A549 (cell line): ENCODE data around the gene SH3TC2.

Experiments
- POLR2A ChIP-seq: IDR thresholded peaks from 2 replicates; pipeline ENCODE4 v1.6.1; 2012; ENCODE audit warnings: mild to moderate bottlenecking, low read length
- SMC3 ChIP-seq: fragments of >200 bp; sonication (Bioruptor Twin); formaldehyde crosslinking; IDR thresholded peaks from 3 replicates; pipeline ENCODE4 v1.6.1; 2018; ENCODE audit warnings: inconsistent platforms
- TF ChIP-seq, protein P1 (sequence below): fragments of >200 bp; sonication (Bioruptor Twin); formaldehyde crosslinking; IDR thresholded peaks from 3 replicates; pipeline ENCODE4 v1.5.1; 2016

DNA sequence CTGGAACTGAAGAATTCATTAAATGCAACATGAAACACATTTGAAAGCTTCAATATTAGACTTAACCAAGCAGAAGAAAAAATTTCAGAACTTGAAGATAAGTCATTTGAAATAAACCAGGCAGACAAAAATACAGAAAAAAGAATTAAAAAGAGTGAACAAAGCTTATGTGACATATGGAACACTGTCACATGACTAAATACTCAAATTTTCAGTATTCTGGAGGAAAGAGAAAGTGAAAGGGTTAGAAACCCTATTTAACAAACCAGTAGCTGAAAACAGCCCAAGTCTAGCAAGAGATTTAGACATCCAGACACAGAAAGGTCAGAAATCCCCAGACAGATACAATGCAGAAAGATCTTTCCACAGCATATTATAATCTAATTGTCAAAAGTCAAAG lies 37.1 kb upstream of the SH3TC2 start:
- TF ChIP-seq, protein P1, sequence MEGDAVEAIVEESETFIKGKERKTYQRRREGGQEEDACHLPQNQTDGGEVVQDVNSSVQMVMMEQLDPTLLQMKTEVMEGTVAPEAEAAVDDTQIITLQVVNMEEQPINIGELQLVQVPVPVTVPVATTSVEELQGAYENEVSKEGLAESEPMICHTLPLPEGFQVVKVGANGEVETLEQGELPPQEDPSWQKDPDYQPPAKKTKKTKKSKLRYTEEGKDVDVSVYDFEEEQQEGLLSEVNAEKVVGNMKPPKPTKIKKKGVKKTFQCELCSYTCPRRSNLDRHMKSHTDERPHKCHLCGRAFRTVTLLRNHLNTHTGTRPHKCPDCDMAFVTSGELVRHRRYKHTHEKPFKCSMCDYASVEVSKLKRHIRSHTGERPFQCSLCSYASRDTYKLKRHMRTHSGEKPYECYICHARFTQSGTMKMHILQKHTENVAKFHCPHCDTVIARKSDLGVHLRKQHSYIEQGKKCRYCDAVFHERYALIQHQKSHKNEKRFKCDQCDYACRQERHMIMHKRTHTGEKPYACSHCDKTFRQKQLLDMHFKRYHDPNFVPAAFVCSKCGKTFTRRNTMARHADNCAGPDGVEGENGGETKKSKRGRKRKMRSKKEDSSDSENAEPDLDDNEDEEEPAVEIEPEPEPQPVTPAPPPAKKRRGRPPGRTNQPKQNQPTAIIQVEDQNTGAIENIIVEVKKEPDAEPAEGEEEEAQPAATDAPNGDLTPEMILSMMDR: no peak
- TF ChIP-seq POLR2A (no peak), SMC3 (no peak)
